ENCODE data around the gene DENND1A.
"Not testable (repeated sequence)": the region's sequence is repeated elsewhere in the genome, so short reads cannot be mapped to it uniquely, and the experiment has no call there.

DENND1A gene

DNA sequence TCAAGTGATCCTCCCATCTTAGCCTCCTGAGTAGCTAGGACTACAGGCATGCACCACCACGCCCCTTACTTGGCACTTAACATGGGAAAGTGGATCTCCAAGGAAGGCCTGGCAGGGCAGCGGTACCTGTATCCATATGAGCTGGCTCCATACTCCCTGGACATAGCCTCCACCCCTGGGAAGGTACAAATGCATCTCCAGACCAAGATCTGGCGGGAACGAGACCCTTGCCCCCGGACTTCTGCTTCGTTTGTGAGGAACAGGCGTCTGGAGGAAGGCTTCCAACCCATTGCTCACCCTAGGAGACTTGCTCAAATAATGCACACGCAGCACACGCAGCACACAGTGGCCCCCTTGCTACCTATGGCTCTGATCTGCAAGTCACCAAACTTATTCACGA is 518.7 kb downstream of the DENND1A start:
- DNase-seq (ENCODE audit: low read depth) = no peak

DNA sequence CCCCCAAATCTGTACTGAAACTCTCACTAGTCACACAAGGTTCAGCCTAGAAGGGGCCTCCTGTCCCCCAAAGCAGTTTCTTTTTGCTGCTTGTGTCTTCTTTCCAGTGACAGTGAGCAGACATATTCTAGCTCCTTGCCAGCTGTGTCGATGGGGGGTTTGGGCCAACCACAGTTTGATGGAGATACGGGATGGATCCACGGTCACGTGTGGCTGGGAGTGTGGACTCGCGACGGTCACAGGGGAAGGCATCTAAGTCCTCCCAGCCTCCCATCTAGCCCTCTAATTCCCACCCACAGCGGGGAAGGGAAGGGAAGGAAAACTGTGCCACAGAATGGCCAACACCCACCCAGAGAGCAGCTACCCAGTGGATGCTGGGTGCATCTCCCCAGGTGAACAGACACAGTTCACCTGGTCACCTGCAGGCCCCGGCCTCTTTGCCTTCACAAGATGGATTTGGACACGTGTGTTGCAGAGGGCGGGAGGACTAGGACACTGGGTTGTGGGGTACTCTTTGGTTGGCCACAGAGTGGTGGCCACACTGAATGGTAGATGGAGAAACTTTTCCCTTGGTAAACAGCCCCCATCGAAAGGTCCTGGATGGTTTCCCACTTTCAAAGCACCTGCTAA is 519.5 kb downstream of the DENND1A start:
- DNase-seq (ENCODE audit: low read depth) = no peak

DNA sequence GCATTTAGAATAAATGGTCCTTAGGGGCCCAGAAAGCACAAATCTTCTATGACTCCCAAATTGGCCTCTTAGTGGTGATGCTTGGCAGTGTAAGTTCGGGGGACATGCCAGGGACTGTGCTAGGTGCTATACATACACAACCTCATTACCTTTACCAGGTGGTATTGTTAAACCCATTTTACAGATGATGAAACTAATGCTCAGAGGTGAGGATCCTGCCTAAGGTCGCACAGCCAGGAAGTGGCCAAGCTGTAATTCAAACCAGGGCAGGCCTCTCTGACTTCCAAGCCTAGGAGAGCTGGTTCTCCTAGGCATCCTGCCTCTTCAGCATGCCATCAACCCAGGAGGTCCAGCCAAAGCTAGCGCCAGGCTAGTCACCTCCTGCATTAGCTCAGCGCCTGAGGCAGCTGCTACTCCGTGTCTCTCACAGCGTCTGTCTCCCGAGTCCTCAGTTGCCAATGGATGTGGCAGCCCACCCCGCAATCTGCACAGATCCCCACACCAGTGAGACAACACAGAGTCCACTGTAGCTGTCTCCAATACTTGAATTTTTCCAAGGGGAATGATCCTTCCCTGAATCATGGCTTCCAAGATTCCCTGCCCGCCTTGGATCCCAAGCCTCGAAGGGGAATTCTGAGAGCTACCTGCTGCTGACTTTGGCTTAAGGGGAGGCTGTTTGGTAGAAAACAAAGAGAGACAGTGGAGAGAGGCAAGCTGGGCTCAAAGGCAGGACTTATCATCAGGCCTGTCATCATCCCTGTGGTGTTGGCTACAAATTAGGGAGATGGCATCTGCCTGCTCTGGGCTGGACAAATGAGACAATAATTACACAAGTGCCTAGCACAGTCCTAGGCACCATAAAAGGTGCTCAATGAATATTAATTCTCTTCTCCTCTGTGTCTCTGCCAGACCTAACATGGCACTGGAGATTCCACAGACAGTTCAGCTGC is 521.3 kb downstream of the DENND1A start:
- no peak for DNase-seq (ENCODE audit: low read depth)

DNA sequence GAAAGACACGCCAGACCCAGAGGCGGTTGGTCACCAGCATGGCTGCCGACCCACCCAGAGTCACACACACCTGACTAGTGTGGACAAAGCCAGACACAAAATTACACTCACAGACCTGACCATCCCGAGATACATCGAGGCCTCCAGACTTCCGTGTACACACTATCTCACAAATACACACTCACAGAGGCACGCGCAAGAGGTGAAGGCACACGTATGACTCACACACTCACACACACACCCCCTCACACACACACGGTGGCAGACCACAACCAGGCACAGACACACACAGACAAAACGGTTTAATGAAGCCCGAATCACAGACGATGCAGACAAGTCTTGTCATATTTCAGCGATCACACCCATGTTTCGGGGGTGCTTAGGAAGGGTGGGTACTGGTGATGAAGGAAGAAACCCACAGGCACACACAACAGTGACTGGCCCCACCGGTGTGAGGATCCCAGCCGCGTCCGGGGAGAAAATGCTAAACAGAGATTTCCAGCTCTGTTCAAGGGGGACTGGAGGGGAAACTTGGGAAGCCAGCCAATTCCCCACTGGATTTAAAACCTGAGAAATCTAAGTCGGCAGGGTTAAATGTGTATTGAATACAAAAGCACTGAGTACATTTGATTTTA is 522.6 kb downstream of the DENND1A start:
- DNase-seq (ENCODE audit: low read depth) = no peak

DNA sequence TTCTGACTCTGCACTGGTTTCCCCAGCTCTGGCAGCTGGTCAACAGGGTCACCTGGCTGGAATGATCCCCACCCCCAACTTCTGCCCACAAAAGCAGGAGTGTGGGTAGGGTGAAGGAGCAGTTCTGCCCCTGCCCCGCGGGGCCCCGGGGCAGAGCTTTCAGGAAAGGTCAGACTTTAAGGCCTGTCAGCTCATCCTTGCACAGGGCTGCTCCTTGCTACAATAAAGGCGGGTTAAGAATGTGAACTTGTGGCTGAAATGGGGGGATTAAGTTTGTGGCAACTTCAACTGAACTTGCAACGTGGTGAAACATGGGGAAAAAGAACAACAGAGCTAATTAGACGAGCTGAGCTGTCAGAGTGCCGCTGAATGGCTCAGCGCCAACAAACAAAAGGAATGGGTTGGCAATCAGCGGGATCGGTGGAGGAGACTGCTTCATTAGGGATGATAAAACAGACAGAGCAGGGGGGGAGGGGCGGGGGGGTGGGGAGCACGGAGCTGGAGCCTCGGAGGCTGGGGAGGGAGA is 523.2 kb downstream of the DENND1A start:
- DNase-seq (ENCODE audit: low read depth) = no peak

DNA sequence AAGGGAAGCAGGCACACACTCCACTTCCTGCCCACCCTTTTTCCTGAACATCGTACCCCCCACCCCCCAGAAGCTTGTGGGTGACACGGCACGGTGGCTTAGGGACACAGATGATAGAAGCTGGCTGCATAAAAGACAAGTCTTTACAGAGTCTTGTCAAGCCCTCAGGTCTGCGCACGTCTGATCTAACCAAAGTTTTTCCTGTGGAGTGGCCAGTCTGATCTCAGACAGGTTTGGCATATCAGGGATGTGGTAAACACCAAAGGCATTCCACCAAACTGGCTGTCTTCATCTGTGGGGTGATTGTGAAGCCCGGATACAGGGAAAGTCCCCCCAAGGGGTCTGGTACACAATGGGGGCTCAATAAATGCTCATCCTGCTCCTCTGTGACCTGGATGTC is 523.9 kb downstream of the DENND1A start:
- DNase-seq (ENCODE audit: low read depth) = no peak

DNA sequence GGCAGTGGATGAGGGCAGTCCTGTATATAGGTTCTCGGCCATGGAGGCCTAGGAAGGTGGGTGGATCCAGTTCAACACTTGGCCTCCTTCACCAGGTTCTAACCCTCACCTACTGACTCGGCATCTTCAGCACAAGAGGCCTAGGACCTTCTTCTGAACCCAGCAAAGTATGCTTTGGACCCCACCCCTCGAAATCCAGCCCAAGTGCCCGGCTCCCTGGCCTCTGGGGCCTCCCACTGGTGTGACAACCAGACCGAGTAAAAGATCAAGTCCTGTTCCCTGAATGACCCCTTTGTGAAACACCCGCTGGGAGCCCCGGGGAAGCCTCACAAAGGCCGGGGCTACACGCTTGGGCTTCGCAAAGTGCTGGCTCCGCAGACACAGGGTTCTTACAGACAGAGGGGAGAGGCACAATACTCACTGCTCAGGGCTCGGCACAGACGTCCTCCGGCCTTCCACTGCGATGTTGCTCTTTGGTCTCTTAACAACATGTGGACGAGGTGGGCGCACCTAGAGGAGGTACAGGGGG is 526.9 kb downstream of the DENND1A start:
- no peak for DNase-seq (ENCODE audit: low read depth)

DNA sequence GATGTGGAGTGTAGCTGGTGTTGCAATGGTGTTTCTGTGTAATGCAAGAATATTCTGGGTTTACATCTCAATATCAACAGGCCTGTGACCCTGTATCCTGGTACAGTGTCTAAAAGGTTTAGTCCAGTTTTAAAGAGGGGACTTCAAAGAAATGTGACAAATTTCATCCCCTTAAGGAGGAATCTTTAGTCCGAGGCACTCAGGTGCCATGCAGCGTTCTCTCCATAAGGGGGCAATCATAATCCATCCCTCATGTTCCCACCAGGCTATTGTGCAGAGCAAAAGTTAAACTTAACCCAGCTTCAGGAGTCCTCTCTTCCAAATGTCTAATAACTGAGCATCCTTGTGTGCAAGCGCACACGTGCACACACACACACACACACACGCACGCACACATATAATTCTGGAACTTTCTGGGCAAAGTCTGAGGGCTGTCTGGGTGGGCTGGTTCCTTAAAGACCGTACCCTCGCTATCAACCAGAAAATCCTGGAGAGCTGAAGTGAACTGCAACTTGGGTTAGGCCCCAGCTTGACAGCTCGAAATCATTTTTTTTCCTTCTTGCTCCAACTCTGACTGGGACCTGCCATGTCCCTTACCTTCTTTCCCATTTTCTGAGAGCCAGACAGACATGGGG is 527.9 kb downstream of the DENND1A start:
- DNase-seq (ENCODE audit: low read depth) = no peak

DNA sequence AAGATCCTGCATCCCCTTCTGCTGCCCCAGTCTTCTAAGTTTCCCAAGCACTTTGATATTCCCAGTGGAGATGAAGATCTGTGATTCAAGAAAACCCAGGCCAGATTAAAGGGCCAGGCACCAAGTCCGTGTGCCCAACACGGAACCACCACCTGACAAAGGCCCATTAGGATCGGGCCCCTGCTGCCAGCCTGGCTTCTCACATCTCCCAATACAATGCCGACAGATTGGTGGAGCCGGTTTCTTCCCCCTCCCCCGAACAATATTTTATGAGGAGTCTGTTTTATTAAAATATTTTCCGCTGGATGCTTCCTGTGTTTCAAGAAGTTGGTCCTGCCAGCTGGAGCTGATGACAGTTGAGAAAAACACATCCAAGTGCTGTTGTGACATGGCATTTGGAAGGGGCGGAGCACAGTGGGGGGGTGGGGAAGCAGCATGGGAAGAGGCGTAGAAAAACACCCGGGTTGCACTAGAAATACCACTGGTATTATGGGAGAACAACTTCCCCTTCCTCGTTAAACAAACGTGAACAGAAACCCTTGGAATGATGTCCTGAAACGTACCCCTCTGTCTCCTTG is 528.9 kb downstream of the DENND1A start:
- DNase-seq (ENCODE audit: low read depth) = no peak

DNA sequence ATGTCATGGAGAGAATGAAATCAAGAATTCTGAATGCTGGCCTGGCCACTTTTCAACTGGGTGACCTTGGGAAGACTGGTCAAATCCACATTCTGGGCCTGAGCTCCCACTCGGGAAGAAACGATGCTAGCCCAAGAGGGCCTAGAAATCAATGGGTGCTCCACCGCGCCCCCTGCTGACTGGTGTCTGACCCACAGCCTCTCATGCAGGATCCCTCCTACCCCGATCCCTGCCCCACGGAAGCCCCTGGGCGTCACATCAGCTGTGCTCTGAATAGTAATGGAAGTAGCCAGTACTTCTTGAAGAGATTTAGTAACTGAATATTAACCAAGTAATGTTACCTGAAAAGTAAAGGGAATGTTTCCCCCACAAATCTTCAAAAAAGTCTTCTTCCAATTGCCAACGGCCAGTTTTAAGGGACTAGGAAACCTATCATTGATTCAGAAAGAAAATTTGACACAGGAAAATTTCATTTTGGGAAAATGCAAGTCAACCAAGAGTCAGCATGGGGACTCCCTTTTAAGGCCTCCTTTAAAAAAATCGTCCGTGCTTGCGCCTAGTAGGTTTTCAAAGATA is 530.0 kb downstream of the DENND1A start:
- no peak for DNase-seq (ENCODE audit: low read depth)

DNA sequence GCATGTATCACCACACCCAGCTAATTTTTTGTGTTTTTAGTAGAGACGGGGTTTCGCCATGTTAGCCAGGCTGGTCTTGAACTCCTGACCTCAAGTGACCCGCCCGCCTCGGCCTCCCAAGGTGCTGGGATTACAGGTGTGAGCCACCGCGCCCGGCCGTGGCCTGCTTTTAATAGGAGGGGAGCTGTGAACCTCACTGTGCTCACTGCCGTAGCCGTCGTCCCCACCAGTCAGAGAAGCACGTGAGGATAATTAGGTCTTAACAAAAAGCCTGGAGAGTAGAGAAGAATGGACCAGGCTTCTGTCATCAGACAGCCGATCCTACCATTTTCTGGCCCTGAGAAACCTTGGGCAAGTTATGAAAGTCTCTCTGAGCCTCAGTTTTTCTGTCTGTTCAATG is 531.0 kb downstream of the DENND1A start:
- DNase-seq (ENCODE audit: low read depth) = not testable (repeated sequence)

DNA sequence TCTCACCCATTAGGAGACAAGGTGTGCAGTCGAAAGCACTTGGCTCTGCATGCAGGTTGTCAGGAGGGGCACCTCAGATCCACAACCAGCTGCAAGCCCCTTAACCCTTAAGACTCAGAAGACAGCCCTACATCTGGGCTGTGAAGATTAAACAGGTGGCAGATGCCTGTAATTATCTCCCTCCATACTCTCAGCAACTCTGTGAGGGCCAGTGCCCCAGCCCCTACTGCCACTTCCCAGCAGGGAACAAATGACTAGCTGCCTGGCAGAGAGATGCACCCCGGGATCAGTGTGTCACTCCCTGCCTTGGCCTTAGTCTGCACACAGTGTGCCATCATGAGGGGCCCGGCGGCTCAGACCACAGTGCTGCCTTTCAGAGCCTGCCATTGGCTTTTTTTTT is 532.0 kb downstream of the DENND1A start:
- no peak for DNase-seq (ENCODE audit: low read depth)

DNA sequence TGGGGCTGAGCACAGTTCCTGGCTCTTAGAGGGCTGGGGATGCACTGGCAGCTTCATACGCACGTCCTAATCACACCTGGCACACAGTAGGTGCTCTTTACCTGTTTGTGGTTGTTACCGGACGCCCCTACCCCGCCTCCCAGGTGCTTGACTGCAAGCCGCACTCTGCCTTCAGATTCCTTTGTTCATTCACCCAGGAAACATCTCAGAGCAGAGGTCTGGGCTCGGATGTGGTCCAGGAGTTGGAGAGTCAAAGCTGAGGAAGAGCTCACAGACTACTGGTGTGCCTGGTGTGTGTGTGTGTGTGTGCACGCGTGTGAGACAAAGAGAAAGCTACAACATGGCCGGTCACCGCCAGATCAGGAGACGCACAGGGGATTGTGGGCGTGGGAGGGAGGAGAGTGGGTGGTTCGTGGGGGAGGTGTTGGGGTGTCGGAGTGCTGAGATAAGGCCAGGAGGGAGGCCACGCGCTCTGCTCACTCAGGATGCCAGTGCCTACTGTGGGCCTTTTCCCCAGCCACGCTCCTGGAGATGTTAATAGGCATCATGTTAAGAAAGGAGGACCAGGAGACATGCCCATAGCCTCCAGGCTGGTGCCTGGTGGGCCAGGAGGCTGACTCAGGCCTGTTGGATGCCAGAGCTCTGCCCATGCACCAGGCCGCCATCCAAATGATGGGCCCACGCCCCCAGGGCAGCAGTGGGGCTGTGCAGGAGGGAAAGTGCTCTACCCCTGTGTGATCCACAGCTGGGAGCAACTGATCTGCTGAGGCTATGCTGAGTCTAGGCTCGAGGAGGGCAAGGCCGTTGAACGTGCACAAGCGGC is 534.0 kb downstream of the DENND1A start:
- no peak for DNase-seq (ENCODE audit: low read depth)

DNA sequence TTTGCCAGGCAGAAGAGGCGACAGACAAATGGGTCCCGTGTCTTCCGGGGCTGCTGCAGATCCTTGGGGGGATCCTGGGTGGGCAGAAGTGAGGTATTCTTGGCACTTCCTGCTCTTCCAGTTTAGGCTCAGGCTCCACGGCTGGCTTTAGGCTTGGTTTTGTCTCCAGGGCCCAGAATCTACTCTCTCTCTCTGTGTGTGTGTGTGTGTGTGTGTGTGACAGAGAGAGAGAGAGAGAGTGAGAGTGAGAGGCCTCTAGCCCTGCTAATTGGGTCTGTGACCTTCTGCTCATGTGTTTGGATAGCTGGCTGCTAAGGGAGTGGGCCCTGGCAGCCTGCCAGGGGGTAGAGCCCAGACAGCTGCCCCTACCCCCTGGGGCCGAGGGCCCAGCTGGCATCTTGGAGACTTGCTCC is 534.6 kb downstream of the DENND1A start:
- DNase-seq (ENCODE audit: low read depth) = no peak

DNA sequence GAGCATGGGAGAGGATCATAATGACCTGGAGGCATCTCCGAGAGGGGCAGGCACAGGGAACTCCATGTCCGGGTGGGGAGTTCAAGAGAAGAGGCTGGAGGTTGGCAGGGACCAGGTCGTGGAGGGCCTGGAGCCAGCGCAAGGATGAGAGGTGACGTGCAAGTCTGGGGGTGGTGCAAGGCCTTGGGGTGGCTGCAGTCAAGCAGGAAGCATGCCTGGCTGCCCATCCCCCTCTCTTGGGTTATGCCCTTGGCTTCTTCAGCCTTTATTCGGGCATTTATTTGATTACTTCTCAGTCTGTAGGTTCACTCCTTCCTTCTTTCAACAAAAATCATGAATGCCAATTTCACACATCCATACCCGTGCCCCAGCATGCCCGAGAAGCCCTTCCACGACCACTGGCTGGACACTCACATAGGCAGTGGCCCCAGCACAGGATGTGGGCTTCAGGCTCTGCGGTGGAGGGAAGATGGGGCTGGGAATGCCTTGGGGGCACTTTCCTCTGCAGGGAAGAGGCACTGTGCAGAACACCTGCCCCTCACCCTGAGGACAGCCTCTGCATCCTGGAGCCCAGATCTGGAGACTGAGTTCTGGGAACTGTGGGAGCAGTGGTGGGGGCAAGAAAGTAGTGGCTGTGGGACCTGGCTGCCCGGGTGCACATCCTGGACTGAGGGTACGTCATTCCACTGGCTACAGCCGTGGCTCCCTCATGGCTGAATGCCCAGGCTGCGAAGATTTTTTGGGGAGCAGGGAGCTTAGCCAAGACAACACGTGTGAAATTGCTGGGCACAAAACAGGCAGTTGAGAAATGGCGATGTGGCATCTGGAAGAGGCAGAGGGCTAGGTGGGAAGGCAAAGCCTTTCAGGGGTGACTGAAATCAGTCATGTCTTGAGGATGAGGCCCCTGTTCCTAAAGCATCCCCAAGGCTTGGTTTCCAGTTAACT is 535.4 kb downstream of the DENND1A start:
- DNase-seq (ENCODE audit: low read depth) = no peak

DNA sequence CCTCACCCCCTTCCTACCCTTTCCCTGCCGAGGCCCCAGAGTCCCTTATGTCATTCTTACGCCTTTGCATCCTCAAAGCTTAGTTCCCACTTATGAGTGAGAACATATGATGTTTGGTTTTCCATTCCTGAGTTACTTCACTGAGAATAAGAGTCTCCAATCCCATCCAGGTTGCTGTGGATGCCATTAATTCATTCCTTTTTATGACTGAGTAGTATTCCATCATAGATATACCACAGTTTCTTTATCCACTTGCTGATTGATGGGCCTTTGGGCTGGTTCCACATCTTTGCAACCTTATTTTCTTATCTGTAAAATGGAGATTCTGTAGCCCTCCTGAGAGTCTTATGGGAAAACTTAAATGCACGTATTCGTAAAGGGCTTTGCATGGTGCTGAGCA is 537.1 kb downstream of the DENND1A start:
- no peak for DNase-seq (ENCODE audit: low read depth)

DNA sequence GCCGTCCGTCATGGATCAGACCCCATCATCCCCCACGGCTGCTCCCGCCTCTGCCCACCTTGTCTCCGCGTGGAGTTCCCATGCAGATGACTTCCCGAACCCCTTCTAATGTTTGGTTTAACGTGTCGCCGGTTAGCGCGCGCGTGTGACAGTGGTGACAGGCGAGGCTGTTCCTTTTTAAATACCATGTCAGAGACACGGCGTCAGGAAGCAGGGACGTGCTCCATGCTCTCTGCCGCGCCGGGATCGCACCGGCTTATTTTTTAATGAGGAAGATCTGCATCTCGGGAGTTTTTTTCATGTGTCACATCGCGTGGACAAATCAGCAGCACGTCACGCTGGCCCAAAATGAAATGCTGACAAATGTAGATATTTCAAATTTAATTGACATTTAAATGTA is 538.0 kb downstream of the DENND1A start:
- no peak for DNase-seq (ENCODE audit: low read depth)

DNA sequence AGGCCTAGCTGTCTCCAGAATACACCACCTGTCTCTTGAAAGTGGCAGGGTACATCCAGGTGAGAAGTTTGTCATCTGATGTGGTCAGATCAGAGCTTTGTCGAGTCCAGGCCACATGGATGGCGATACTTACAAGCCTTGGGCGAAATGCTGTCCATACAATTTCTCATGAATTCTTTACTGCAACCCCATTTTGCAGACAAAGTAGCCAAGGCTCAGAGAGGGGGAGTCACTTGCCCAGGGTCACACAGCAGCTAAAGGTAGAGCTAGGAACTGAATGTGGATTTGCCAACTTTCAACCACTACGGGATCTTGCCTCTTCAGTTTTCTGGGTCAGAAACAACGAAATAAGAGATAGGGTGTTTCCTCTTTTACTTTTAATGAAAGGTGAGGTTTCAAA is 538.7 kb downstream of the DENND1A start:
- no peak for DNase-seq (ENCODE audit: low read depth)
